CD4-positive, alpha-beta T cell treated with Interleukin-17A for 4 hours (primary cell): ENCODE results near the gene MAN1C1.

Experiments used
- DNase-seq: peaks from one replicate; pipeline ENCODE4 v3.0.0-alpha.2; 2020; ENCODE audit warnings: mixed read lengths

The MAN1C1 gene

GRCh38 chr1:25614501-25615171, 2.0 kb upstream of the MAN1C1 start:
- no peak for DNase-seq

GRCh38 chr1:25615172-25615541, 1.4 kb upstream of the MAN1C1 start:
- no peak for DNase-seq

- DNase-seq: peak; percentile 33
Observed at GRCh38 chr1:25615563-25616094, 962 bp upstream of the MAN1C1 start.

- peak; percentile 64 for DNase-seq
Observed at GRCh38 chr1:25616987-25617624, 515 bp downstream of the MAN1C1 start.

- DNase-seq: peak; percentile 45
Observed at GRCh38 chr1:25617625-25618432, 1.2 kb downstream of the MAN1C1 start.

GRCh38 chr1:25618433-25618808, 1.8 kb downstream of the MAN1C1 start:
- no peak for DNase-seq

GRCh38 chr1:25619101-25619890, 2.7 kb downstream of the MAN1C1 start:
- DNase-seq: peak; percentile 74

- DNase-seq: no peak
Observed at GRCh38 chr1:25620211-25620610, 3.6 kb downstream of the MAN1C1 start.

- no peak for DNase-seq
Observed at GRCh38 chr1:25620701-25621350, 4.2 kb downstream of the MAN1C1 start.

GRCh38 chr1:25621876-25622275, 5.3 kb downstream of the MAN1C1 start:
- peak; percentile 33 for DNase-seq

- peak; percentile 70 for DNase-seq
Observed at GRCh38 chr1:25622531-25622930, 5.9 kb downstream of the MAN1C1 start.

- DNase-seq: no peak
Observed at GRCh38 chr1:25623007-25623406, 6.4 kb downstream of the MAN1C1 start.

- no peak for DNase-seq
Observed at GRCh38 chr1:25623731-25624130, 7.1 kb downstream of the MAN1C1 start.

- peak; percentile 48 for DNase-seq
Observed at GRCh38 chr1:25624156-25624555, 7.6 kb downstream of the MAN1C1 start.

GRCh38 chr1:25624604-25625003, 8.0 kb downstream of the MAN1C1 start:
- DNase-seq: no peak

- no peak for DNase-seq
Observed at GRCh38 chr1:25626018-25626417, 9.4 kb downstream of the MAN1C1 start.

- no peak for DNase-seq
Observed at GRCh38 chr1:25628741-25629421, 12.3 kb downstream of the MAN1C1 start.

- no peak for DNase-seq
Observed at GRCh38 chr1:25629836-25630235, 13.2 kb downstream of the MAN1C1 start.

- DNase-seq: no peak
Observed at GRCh38 chr1:25631750-25632485, 15.3 kb downstream of the MAN1C1 start.

GRCh38 chr1:25634066-25634465, 17.5 kb downstream of the MAN1C1 start:
- DNase-seq: no peak

- no peak for DNase-seq
Observed at GRCh38 chr1:25634896-25635295, 18.3 kb downstream of the MAN1C1 start.
